Posterior vena cava (tissue), 2 donors: Measurements from ENCODE around the gene TLCD3B. TPM values are rescaled to one million over a fixed set of nuclear protein-coding genes. Genes with fewer than 3 reads are reported as not detected.
A peak's percentile ranks its signal among the peaks of the same experiment; 100 is the strongest.

ENCODE experiments used
- DNase-seq: peaks from one replicate; pipeline ENCODE4 v3.0.0-alpha.2; 2020; ENCODE audit warnings: low spot score
- intact Hi-C, 2 donors: fragments of 100-400 bp; cut with DNase I; formaldehyde crosslinking; loops; one replicate each; pipeline versions ENCODE4 v1.14.1 to v1.14.2; 2022 to 2023
- total RNA-seq, 2 donors: library from RNA; stranded (reverse); fragmentation: NEBNext Ultra II Directional; extraction: Animal tissue kit (Norgen Biotek cat#: 25700); gene quantifications; one replicate each; pipeline ENCODE4 v1.2.1, GENCODE V29; 2021
- donor health status: DM: yes; HTN: yes; CAD: no.
- donor health status: DM: yes; HTN: yes; CAD: no.

Gene TLCD3B
- total RNA-seq, 2 donors from 2014 or later, result not detected

DNA sequence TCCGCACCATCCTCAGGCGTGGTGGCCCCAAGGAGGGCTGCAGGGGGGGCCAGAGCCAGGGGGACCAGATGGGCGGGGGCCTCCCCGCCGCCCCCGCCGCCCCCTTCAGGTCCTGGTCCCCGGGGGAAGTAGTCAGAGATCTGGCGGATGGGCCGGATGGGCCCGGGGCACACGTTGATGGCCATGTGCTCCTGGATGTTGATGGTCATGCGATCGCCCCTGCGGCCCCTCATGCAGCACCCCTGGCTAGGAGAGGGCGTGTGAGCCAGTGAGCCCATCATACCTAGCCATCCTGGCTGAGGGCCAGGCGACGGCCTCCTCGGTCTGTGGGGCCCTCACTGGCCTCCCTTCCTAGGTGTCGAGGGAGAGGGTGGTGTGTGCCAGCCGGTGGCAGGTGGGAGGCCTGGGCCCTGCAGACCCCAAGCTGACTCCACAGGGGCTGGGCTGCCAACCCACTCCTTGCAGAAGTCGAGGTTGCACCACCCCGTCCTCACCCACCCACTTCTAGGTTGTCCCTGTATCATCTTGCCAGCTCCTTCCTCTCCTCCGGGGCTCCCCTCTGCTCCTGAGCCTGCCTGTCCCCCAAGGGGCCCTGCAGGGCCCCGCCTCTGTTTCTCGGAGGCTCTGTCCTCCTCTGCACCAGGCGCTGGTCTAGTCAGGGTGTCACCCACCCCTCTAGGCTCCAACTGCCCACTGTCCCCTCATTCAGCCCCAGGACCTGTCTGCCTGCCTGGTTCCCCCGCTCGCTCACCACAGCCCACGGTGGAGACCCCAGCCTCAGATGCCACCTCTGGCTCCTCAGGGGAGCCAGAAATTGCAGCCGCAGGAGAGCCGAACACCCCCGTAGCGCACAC, 20.9 kb downstream of the TLCD3B start:
- intact Hi-C loops, result no loop called here
- DNase-seq, result no peak

DNA sequence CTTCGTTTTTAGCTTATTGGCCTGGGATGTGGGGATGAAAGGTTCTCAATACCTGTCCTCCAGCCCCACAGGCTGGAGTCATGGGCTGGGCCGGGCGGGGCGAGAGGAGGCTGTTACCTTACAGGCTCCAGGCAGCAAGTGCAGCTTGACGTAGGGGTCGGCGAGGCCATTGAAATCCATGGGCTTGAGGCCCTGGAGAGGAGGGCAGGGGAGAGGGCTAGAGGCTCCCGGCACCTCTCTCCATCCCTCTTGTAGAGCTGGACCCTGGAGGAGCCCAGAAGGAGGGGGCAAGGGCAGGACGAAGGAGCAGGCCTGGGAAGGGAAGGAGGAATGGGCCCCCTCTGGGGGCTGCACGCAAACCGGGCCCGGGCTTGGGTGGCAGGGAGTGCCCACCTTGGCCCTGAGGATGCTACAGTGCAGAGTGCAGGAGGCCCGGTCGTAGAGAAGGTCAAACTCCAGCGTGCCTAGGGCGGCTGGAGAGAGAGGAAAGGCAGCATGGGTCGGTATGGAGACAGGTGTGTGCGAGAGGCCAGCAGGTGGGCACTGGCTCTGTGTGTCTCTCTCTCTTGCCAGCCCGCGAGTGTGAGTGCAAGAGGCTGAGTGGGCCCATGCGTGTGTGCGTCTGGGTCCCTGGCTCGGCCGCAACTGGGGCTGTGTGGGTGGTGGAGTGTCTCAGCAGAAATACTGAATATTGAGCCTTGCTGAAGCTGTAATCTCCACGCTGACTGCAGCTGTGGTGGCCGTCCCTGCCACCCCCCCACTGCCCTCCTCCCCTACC, 21.8 kb downstream of the TLCD3B start:
- no peak for DNase-seq
- intact Hi-C loops, result no loop called here

DNA sequence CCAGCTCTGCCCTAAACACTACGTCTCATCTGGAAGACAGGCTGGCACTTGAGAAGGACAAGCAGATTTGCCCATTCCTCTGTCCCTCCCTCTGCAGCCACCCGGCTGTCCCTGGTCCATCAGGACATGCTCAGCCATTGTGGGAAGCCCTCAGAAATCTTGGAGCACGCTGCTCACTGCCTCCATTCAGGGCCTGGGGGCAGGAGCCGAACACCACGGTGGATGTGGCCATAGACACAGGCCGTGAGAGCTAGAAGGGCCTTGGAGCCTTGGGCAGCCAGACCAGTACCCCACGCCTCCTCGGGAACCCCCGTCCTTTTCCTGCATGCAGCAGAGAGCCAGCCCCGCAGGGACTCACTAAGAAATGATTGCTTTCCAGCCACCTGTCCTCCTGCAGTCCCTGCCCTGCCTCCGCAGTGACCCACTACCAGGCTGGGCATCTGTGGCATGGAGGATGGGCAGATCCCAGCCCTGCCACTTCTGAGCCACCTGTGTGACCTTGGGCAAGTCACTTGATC, 23.6 kb downstream of the TLCD3B start:
- DNase-seq, result no peak
- intact Hi-C loops, result no loop called here

DNA sequence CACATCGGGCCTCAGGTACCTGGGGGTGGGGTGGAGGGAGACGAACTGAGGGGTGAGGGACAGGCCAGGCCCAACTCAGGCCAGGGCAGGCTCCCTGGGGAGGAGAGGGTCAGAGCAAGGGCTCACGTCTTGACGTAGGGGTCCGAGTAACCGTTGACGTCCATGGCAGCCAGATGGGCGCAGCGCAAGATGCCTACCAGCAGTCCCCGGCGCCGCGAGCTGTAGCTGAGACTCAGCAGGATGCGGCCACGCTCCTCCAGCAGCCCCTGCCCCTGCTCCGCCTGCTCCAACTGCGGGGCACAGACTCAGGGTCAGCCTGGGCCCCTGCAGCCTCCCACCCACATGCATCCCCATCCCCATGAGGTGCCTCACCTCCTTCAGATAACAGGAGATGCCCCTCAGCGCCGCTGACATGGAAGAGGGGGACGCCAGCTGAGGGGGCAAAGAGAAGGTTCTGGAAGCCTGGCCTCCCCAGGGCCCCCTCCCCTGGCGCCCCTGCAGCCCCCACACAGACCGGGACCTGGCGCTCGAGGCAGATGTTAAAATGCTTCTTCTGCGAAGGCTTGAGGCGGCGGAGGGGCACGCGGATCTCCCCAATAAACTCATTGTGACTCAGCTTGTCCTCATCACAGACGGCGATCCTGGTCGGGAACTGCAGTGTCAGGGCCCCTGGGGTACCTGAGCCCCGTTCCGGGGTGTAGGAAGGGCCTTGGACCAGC, 24.3 kb downstream of the TLCD3B start:
- no peak for DNase-seq
- intact Hi-C loops, result no loop called here

DNA sequence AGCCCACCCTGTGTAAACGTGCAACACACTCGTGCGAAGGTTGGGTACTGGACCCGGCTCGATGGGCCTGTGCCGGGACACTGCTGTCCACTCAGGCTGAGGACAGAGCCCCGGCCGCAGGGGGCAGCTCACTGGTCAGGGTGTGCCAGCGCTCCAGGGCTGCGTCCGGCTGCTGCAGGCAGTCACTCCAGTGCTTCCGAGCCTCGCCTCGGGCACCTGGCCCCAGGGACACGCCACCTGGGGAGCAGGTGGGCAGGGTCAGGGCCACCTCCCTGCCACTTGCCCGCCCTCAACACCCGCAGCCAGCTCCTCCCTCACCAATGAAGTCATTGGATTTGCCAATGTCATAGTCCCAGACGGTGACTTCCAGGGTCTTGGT, 25.0 kb downstream of the TLCD3B start:
- DNase-seq, result no peak
- intact Hi-C loops, result no loop called here

DNA sequence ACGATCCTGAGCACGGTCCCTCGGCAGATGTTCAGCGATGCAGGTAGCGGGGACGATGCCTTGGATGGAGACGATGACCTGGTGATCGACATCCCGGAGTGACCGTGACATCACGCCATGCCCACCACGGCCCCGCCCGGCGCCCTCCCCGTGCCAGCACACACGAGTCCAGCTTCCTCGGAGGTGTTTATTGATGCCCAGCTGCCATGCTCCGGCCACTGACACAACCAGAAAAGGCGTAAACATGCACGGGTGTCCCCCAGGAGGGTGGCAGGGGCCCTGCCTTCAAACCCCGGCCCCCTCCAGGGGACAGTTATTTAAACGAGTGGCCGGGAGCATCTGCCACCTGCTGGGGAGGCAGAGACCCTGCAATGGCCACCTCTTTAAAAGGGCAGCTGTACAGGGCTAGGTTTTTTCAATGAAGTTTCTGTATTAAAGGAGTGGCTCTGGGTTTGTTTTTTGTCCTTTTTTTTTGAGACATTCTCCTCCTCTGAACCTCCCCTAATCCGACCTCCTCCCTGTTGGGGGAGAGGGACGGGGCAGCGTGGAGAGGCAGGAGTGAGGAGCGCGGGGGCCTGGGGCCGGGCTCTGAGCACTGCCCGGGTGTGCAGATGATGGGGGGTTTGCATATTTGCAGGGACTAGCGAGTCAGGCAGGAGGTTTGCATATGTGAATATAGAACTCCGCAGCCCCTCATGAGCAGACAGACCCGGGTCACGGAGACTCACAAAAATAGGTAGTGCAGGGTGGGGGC, 25.6 kb downstream of the TLCD3B start:
- no peak for DNase-seq
- intact Hi-C loops, result no loop called here

DNA sequence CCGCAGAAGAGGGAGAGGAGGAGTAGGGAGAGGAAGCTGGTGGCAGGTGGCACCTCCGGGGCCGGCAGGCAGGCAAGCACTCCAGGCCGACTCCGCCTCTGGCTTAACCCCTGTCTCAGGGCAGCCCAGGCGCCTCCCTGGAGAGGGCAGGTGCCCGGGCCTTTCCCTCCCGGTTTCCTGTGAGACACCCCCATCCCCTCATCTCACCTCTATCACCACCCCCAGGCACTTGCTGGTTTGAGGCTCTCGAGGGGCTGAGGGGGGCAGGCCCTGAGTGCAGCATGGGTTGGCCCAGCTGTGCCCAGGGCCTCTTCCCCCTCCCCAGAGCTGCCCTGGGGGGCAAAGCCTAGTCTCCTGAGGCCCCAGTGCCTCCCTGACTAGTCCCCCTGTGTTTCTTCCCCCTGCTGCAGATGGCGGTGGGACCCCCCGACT, 26.2 kb downstream of the TLCD3B start:
- intact Hi-C loops, result loop anchor here in 1 of 2 donors (5.0 kb wide), 1 partner anchor 183 kb away; the partner anchor contains the start of gene MVP
- DNase-seq, result no peak

DNA sequence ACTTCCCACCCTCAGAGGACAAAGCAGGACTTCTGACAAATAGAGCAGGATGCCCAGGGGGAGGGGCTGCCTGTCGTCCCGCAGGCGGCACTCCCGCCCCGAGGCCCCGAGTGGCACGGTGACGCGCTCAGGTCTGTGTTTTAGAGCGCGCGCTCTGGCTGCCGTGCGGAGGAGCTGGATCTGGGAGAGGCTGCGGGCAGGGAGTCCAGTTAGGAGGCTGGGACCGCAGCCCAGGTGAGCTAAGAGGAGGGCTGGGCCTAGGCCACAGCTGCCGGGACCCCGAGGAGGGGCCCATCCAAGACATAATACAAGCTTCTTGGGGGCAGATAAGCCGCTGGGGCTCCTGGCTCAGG, 26.7 kb downstream of the TLCD3B start:
- DNase-seq, result no peak
- intact Hi-C loops, result loop anchor here in 1 of 2 donors (5.0 kb wide), 1 partner anchor 182 kb away; the partner anchor contains the start of gene MVP

DNA sequence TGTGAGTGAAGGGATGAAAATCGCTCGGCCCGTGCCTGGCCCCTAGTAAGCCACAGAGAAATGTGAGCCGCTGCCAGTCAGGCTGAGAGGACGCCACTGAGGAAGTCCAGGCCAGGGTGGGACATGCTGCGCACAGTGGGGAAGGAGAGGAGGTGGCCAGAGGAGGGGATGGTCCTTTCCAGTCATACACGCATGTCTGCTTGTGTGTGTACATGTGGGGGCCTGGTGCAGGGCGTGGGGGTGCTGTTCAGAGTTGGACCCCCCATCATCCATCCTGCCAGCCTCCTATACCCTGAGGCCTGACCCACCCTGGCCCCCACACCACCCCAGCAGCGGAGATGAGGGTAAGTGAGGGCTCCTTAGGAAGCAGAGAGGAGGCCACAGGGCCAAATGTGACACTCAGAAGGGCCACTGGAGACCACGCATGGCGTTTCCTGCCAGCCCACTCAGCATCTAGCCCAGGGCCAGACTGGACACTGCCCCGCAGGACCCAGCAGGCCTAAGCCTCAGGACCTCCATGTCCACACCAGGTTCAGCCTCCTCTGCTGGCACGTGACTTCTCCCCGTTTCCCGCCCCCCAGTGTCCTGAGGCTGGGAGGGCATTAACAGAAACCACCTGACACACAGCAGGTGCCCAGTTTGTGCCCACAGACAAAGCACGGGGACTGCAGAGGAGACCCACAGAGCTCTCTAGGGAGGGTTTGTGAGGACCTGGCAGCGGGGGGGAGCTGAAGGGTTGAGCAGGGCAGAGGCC, 27.2 kb downstream of the TLCD3B start:
- intact Hi-C loops, result loop anchor here in 1 of 2 donors (5.0 kb wide), 1 partner anchor 182 kb away; the partner anchor contains the start of gene MVP
- DNase-seq, result no peak

DNA sequence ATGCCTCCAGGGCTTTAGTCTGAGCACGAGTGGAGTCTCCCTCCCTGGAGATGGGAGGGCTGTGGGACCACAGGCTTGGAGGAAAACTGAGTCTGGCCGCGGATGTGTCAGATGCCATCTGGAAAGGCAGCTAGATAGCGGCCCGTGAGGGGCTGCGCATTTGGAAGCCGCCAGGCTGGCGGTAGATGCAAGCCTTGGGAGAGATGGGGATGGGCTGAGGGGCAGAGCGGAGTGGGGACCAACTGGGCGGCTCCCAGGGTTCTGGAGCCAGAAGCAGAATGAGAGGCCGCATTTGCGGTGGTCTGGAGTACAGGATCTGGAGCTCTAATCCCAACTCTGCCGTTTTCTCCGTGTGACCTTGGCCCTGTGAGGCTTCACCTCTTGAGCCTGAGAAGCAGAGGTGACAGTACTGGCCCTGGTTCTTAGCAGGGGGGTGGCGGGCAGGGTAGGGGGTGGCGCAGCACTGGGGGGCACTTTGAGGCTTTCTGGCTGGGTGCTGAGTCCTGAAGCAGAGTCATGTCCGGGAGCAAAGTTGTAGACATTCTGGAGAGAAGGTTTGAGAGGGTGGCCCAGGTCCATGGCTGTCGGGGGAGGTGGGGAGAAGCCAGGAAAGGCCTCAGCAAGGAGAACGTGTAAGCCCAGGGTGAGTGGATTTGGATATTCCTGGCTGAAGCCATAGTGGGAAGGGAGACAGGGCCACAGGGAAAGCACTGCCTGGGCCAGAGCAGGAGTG, 28.3 kb downstream of the TLCD3B start:
- intact Hi-C loops, result loop anchor here in 1 of 2 donors (5.0 kb wide), 1 partner anchor 180 kb away; the partner anchor contains the start of gene MVP
- no peak for DNase-seq

DNA sequence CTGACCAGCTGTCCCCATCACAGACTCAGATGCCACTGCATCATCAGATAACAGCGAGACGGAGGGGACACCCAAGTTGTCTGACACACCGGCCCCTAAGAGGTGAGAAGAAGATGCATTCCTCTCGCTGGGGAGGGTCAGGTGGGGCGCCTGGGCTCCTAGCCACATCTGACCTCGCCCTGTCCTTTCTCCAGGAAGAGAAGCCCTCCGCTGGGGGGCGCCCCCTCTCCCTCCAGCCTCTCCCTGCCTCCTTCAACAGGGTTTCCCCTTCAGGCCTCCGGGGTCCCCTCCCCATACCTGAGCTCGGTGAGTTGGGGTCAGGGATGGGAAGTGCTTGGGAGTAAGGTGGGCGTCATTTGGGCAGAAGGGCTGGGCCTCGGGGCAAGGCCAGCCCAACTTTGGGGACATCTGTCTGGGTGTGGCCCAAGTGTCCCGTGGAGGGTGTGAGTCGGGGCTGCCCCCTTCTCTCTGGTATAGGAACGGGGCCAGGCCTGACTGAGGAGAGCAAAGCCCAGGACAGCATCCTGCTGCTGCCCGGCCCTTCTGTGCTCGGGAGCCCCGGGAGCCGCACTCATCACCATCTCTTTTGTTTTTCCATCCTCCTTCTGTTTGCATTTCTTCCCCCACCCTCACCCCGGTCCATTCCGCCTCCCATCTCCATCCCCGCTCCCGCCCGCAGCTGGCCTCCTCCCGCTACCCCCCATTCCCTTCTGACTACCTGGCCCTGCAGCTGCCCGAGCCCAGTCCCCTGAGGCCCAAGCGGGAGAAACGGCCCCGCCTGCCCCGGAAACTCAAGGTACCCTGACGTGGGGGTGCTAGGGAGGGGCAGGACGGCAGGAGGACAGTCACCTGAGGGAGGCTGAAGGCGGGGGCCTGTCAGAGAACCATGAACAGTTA, 30.1 kb downstream of the TLCD3B start:
- intact Hi-C loops, result loop anchor here in 1 of 2 donors (5.0 kb wide), 1 partner anchor 179 kb away; the partner anchor contains the start of gene MVP
- no peak for DNase-seq

DNA sequence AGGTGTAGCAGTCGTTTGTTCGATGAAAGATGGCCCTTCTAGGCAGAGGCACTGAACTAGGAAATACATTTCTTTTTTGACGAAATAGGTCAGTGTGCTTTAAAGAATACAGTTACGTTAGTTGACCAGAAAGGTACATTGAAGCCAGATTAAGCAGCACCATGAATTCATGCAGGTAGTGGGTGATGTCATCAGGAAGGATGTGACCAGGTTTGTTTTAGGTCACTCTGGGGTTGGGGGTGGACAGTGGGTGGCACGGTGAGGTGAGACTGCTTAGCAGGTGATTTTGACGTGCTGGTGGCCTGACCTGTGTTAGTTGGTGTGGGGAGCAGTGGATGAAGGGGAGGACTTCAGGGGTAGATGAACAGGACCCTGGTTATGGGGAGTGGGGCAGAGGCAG, 31.5 kb downstream of the TLCD3B start:
- intact Hi-C loops, result loop anchor here in 1 of 2 donors (5.0 kb wide), 1 partner anchor 177 kb away; the partner anchor contains the start of gene MVP
- DNase-seq, result no peak

DNA sequence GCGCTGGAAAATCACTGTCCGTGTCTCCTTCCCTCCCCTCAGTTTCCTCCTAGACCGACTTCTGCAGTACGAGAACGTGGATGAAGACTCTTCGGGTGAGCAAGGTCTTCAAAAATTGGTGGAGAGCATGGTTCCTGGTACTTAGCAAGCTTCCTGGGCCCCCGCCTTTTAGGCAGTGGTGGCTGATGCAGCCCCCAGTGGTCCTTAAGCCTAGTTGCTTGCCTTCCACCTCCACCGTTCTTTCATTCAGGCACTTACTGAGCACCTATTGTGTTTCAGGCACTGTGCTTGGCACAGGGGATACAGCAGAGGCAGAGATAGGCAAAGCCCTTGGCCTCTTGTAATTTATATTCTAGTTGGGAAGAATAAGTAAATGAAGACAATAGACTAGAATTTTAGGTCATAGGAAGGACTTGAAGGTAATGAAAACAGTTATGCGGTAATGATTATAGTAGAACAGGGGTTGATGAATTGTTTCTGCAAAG, 34.3 kb downstream of the TLCD3B start:
- intact Hi-C loops, result no loop called here
- DNase-seq, result no peak

DNA sequence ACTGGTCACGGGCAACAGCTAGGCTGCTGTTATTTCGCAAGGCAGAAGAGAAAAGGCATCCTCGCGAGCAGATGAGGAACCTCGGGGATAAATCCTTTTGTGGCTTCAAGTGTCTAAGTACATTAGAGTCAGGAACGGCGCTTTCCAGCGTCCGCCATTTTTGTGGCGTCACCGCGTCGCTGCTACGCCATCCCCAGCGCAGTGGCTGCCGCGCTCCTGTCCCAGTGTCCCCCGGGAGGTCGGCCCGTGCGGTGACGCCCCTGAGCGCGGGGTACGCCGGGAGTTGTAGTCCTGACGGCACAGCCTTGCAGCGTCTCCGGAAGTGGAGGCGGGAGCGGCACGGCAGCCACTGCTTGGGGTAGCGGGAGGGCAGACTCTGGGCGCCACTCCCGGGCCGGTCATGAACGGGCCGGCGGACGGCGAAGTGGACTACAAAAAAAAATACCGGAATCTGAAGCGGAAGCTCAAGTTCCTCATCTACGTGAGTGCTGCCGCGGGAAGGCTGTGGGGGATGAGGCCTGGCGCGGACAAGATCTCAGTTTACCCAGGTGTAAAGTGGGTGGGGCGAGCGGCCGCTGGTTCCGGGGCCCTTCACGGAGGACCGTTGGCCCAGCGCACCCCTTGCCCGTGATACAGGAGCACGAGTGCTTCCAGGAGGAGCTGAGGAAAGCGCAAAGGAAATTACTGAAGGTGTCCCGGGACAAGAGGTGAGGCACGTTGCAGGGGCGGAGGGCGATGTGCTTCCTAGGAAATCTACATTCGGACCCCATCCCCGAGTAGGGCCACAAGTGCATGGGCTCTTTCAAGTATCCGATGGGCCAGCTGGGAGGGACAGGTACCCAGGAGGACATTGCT, 34.9 kb downstream of the TLCD3B start, which contains the start of gene INO80E:
Gene INO80E, plus strand, starts transcription at position 331 of the 855 bp plus-strand sequence. Its CDS starts 70 bp downstream, at position 401.
- intact Hi-C loops, result loop anchor here in 1 of 2 donors (2.0 kb wide), 1 partner anchor 15 kb away; no protein-coding TSS in a partner anchor
- peak; percentile 100 for DNase-seq
